Osteocyte (in vitro differentiated cells): ENCODE measurements around the gene BRD7. TPM values are rescaled to one million over a fixed set of nuclear protein-coding genes. Genes with fewer than 3 reads are reported as not detected.

Experiments used
- DNase-seq: peaks from one replicate; pipeline ENCODE4 v3.0.0; 2021; ENCODE audit warnings: mixed read lengths; ENCODE audit not compliant: unreplicated experiment; ENCODE audit errors: extremely low spot score
- H3K27ac Mint-ChIP-seq: one replicate; pipeline ENCODE4 v1.8.0; 2021; ENCODE audit warnings: mild to moderate bottlenecking, mixed read lengths; ENCODE audit not compliant: unreplicated experiment
- H3K27me3 Mint-ChIP-seq: one replicate; pipeline ENCODE4 v1.8.0; 2021; ENCODE audit warnings: mixed read lengths; ENCODE audit not compliant: unreplicated experiment
- H3K36me3 Mint-ChIP-seq: one replicate; pipeline ENCODE4 v1.8.0; 2021; ENCODE audit warnings: mixed read lengths; ENCODE audit not compliant: unreplicated experiment
- H3K4me1 Mint-ChIP-seq: one replicate; pipeline ENCODE4 v1.8.0; 2021; ENCODE audit warnings: mixed read lengths; ENCODE audit not compliant: unreplicated experiment
- H3K4me3 Mint-ChIP-seq: one replicate; pipeline ENCODE4 v1.8.0; 2021; ENCODE audit warnings: mild to moderate bottlenecking, moderate library complexity, mixed read lengths; ENCODE audit not compliant: unreplicated experiment
- H3K9me3 Mint-ChIP-seq: one replicate; pipeline ENCODE4 v1.8.0; 2021; ENCODE audit warnings: mixed read lengths; ENCODE audit not compliant: unreplicated experiment
- CTCF ChIP-seq: fragments of 200-600 bp; sonication (generic); IDR thresholded peaks from 2 replicates; pipeline ENCODE4 v1.5.0; 2021; ENCODE audit warnings: antibody characterized with exemption, mild to moderate bottlenecking, moderate library complexity
- total RNA-seq: library from RNA; stranded (reverse); gene quantifications from 2 replicates; pipeline ENCODE4 v1.2.1, GENCODE V29; 2021

The BRD7 gene
- total RNA-seq, 1 donor from 2014 or later = 72.3 TPM

- H3K4me1 Mint-ChIP-seq = no peaks in the 10 kb centered on the region
- no peak for TF ChIP-seq CTCF
- no peak overlapping the region for H3K4me3 Mint-ChIP-seq
- no peaks in the 10 kb centered on the region for H3K36me3 Mint-ChIP-seq
- no peak overlapping the region for H3K27ac Mint-ChIP-seq
- H3K27me3 Mint-ChIP-seq = peaks cover 7% of the 10 kb centered on the region
- no peak for DNase-seq
- H3K9me3 Mint-ChIP-seq = no peaks in the 10 kb centered on the region
These were observed 21.6 kb upstream of the BRD7 start for GRCh38 chr16:50390371-50390771.

GRCh38 chr16:50389900-50390299, 21.1 kb upstream of the BRD7 start:
- H3K36me3 Mint-ChIP-seq = no peaks in the 10 kb centered on the region
- no peaks in the 10 kb centered on the region for H3K9me3 Mint-ChIP-seq
- H3K27me3 Mint-ChIP-seq = peaks cover 7% of the 10 kb centered on the region
- no peaks in the 10 kb centered on the region for H3K4me1 Mint-ChIP-seq
- H3K27ac Mint-ChIP-seq = no peak overlapping the region
- H3K4me3 Mint-ChIP-seq = no peak overlapping the region
- DNase-seq = no peak
- TF ChIP-seq CTCF = no peak

GRCh38 chr16:50388496-50388895, 19.7 kb upstream of the BRD7 start:
- H3K4me3 Mint-ChIP-seq = no peak overlapping the region
- DNase-seq = no peak
- H3K9me3 Mint-ChIP-seq = no peaks in the 10 kb centered on the region
- no peaks in the 10 kb centered on the region for H3K4me1 Mint-ChIP-seq
- H3K27me3 Mint-ChIP-seq = peaks cover 12% of the 10 kb centered on the region
- no peaks in the 10 kb centered on the region for H3K36me3 Mint-ChIP-seq
- H3K27ac Mint-ChIP-seq = no peak overlapping the region
- TF ChIP-seq CTCF = no peak

- Mint-ChIP-seq H3K27me3 (peaks cover 15% of the 10 kb centered on the region), H3K4me1 (no peaks in the 10 kb centered on the region), H3K4me3 (no peak overlapping the region), H3K27ac (no peak overlapping the region), H3K9me3 (no peaks in the 10 kb centered on the region), H3K36me3 (no peaks in the 10 kb centered on the region)
- DNase-seq = no peak
- TF ChIP-seq CTCF = no peak
These were observed 18.0 kb upstream of the BRD7 start for GRCh38 chr16:50386774-50387173.

GRCh38 chr16:50386139-50386538, 17.4 kb upstream of the BRD7 start:
- no peak overlapping the region for H3K27ac Mint-ChIP-seq
- no peaks in the 10 kb centered on the region for H3K4me1 Mint-ChIP-seq
- no peak for DNase-seq
- H3K27me3 Mint-ChIP-seq = peaks cover 15% of the 10 kb centered on the region
- H3K9me3 Mint-ChIP-seq = no peaks in the 10 kb centered on the region
- H3K36me3 Mint-ChIP-seq = no peaks in the 10 kb centered on the region
- H3K4me3 Mint-ChIP-seq = no peak overlapping the region
- TF ChIP-seq CTCF = no peak
